T follicular helper cell (primary cell): Measurements from ENCODE around the gene E2F2.

Experiments used
- DNase-seq: peaks from one replicate; pipeline ENCODE4 v3.0.0-alpha.2; 2020; ENCODE audit warnings: low read depth

Gene E2F2

GRCh38 chr1:23563003-23563402, 32.0 kb upstream of the E2F2 start:
- DNase-seq: no peak

DNA sequence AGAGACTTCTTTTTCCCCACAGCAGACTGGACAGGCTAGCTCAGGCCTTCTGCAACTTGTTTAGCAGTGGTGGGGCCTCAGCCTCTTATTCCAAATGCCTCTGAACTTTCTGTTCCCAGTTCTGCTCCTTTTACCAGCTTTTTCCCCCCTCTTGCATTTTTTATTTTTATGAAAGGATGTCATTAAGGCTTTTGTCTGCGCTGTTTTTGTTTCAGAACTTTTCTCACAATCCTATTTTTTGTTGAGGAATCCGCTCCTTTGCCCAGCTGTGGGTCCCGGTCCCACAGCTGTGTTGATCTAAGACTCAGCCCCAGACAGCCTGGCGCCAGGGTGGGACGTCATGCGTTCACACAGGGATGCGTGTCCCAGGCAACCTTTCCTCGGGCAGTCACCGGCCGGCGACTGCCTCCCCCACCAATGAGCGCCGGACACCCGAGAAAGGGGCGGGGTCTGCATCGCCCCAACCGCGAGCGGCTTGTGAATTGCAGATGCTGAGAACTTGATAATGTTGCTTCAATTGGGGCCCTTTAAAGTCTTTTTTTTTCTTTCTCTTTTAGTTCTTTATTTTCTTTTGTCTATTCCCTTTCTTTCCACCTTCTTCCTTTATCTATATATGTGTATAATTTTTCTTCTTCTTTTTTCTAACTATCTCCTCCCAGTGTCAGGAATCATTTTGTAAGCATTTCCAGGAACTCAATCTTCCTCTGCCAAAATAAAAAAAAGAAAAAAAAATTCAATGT, 31.3 kb upstream of the E2F2 start:
- no peak for DNase-seq

- DNase-seq: no peak
Measured at GRCh38 chr1:23561813-23562100, 30.7 kb upstream of the E2F2 start.

DNA sequence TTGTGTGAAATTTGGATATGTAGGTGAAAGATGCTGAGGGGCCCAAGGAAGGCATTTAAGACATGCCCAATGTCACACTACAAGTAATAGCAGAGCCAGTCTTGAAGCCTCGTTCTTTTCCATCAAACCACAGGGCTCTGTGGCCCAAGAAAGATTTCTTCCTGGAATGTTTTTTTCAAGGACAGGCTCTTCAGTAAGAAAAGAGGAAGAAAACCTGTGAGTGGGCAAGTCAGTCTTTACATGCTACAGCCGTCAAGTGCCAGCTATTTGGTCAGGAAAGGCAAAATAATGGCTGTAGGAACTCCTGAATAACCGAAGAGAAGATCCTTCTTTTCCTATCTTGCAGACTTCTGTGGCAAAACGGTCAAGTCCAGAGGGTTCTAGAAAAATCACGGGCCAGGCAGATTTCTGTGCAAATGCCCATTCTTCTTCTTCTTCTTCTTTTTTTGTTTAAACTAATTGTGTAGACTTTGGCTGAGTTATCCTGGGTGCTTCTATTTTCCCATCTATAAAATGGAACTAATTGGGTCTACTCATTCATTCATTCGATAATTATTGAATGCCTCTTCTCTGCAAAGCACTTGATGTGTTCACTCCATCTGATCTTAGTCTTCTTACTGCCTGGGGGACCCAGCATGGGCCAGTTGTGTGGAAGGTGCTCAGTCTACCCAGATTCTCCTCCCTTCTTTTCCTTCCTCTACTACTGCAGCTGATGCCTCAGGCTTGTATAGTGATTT, 30.2 kb upstream of the E2F2 start:
- no peak for DNase-seq

DNA sequence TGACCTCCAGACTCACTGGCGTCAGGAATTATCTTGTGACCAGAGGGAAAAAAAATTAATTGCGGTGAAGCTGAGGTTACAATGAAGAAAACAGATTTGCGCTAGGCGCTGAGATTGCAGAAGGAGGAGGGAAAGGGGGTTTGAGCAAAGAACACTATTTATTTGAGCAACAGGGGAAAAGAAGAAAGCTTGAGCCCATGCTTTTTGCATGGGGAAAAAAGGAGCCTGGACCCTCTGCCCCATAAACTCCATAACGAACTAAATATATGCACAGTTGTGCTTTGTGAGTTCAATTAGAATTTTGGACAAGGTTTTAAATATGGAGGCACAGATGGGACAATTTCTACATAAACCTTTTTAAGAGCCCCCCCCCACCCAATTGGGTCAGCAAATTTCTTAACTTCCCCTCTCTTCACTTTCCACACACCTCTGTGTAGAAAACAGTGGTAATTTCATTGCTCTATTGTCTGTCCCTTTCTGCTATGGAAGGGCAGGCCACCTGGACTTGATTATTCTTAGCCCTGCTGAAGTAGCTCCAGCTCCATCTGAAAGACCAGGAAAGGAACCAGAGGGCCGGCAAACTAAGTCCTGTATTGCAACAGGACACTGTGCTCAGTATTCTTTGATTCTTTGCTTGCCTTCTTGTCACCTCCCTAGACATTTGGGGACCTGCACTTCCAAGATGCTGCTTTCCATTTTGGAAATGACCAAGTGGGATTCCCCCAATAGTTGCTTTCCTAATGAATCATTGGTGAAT, 29.1 kb upstream of the E2F2 start:
- no peak for DNase-seq

DNA sequence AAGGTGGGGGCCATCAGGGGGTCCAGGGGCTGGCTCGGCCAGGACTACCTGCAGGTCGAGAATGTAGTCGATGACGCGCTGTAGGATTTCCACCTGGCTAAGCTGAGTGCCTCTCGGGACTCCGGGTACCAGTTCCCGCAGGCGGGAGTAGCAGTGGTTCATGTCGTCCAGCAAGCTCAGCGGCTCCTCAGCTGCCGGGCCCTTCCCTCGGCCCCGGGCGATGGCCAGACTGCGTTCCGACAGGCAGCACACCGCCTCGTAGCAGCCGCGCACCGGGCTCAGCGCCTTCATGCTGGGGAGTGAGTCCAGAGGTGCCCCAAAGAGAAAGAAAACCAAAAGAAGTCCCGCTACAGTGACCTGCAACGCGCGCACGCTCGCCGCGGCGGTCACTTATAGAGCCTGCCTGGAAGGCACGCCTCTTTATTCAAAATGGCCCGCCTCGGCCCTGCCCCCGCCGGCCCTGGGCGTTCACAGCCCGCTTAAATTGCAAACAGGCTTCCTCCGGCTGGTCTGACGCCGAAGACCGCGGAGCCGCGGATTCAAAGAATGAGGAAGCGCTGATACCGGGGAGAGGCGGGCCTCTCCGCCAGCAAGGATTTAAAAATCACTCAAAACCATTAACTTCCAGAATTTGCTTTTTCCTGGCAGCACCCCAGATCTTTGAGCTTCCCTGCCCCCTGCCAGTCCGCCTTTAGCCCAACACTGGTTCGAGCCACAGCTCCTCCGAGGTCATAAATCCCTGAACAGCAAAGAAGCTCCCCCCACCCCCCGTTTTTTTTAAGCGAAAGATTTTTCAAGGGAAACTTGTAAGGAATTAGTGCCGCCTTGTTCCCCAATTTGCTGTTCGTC, 28.3 kb upstream of the E2F2 start, which contains the start of gene ID3:
Gene ID3 (minus strand): TSS at position 366 of the 849 bp plus-strand sequence. CDS start 75 bp downstream, at position 291.
- peak; percentile 80 for DNase-seq

DNA sequence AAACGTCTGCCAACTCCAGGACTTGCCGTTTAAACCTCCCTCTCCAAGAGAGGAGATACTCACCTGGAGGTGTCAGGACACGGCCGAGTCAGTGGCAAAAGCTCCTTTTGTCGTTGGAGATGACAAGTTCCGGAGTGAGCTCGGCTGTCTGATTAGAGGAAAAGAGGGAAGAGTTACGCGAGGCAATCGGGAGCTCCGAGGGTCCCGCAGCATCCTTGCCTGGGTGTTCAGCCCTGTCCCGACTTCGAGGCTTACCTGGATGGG, 27.8 kb upstream of the E2F2 start:
- DNase-seq: no peak

- DNase-seq: no peak
Measured at GRCh38 chr1:23558140-23558871, 27.3 kb upstream of the E2F2 start.

- no peak for DNase-seq
Measured at GRCh38 chr1:23557471-23558124, 26.6 kb upstream of the E2F2 start.

- DNase-seq: no peak
Measured at GRCh38 chr1:23556635-23557470, 25.8 kb upstream of the E2F2 start.

GRCh38 chr1:23555986-23556634, 25.1 kb upstream of the E2F2 start:
- no peak for DNase-seq

DNA sequence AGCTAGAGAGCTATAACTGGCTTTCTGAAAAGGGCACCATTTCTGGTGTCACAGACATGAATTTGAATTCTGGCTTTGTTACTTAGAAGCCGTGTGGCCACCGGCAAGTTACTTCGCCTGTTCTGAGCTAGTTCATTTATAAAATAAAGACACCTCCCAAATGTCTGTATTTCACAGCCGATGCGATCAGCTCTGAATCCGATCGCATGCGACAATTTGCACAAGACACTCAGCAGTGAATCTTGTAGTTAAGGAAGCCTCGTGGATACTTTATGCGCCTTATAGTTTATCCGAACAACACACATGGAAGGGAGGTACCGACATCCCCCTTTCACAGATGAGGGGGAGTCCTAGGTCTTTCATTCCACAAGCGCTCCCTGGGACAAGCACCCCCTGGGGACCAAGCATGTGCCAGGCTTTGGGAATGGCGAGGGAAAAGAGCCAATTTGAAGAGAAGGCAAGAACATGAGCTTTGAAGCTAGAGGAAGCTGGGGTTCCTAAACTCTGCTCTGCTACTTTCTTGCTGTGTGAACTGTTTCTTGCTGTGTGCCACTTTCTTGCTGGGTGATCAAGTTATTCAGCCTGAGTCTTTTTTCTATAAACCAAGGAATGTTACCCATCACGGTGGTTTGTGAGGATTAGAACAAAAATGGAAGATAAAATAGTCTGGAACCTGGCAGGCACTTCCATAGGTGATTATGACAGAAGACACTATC, 24.4 kb upstream of the E2F2 start:
- no peak for DNase-seq

GRCh38 chr1:23554481-23555269, 23.6 kb upstream of the E2F2 start:
- DNase-seq: peak; percentile 80

- DNase-seq: no peak
Measured at GRCh38 chr1:23554127-23554480, 23.1 kb upstream of the E2F2 start.

GRCh38 chr1:23553231-23554126, 22.4 kb upstream of the E2F2 start:
- no peak for DNase-seq

DNA sequence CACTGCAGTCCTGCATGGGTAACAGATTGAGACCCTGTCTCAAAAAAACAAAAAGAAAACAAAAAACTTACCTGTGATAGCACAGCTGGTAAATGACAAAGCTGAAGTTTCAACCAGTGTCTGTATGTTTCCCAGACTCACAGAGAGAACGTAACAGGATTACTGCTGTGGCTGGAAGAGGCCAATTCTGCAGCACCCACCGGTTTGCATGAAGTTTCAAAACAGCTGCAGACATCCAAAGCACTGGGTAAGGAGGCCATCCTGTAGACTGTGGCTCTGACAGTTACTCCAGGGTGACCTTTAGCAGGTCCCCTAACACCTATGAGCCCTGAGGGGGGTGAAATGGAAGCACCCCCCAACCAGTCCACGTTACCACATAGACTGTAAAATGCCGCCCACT, 20.8 kb upstream of the E2F2 start:
- no peak for DNase-seq

- no peak for DNase-seq
Measured at GRCh38 chr1:23548704-23549143, 17.7 kb upstream of the E2F2 start.
